GM19438 (cell line): ENCODE measurements around the gene FAM13A.
A peak's percentile ranks its signal among the peaks of the same experiment; 100 is the strongest.

Experiments used
- ATAC-seq: cut with Tn5 transposase; IDR thresholded peaks from one replicate; pipeline ENCODE4 v1.9.1; 2021; ENCODE audit warnings: low read depth; ENCODE audit not compliant: unreplicated experiment

The FAM13A gene

GRCh38 chr4:88796545-88796944 is 260.4 kb downstream of the FAM13A start:
- ATAC-seq: no peak

GRCh38 chr4:88794952-88795351 is 262.0 kb downstream of the FAM13A start:
- no peak for ATAC-seq

- ATAC-seq: no peak
Observed at GRCh38 chr4:88794087-88794690, 262.8 kb downstream of the FAM13A start.

- ATAC-seq: peak; percentile 61
Observed at GRCh38 chr4:88793475-88793874, 263.5 kb downstream of the FAM13A start.

GRCh38 chr4:88792821-88793220 is 264.2 kb downstream of the FAM13A start:
- ATAC-seq: no peak

GRCh38 chr4:88792268-88792781 is 264.7 kb downstream of the FAM13A start:
- peak; percentile 75 for ATAC-seq

GRCh38 chr4:88791274-88791673 is 265.7 kb downstream of the FAM13A start:
- ATAC-seq: no peak

GRCh38 chr4:88788895-88789294 is 268.1 kb downstream of the FAM13A start:
- no peak for ATAC-seq

- no peak for ATAC-seq
Observed at GRCh38 chr4:88788424-88788823, 268.6 kb downstream of the FAM13A start.

- ATAC-seq: no peak
Observed at GRCh38 chr4:88786011-88786410, 271.0 kb downstream of the FAM13A start.

- no peak for ATAC-seq
Observed at GRCh38 chr4:88780389-88780788, 276.6 kb downstream of the FAM13A start.

GRCh38 chr4:88779431-88779830 is 277.6 kb downstream of the FAM13A start:
- ATAC-seq: no peak

- no peak for ATAC-seq
Observed at GRCh38 chr4:88775529-88775928, 281.5 kb downstream of the FAM13A start.

GRCh38 chr4:88775026-88775425 is 282.0 kb downstream of the FAM13A start:
- ATAC-seq: no peak

GRCh38 chr4:88771883-88772450 is 285.0 kb downstream of the FAM13A start:
- ATAC-seq: no peak

- ATAC-seq: no peak
Observed at GRCh38 chr4:88765729-88766128, 291.3 kb downstream of the FAM13A start.

GRCh38 chr4:88763075-88763474 is 293.9 kb downstream of the FAM13A start:
- no peak for ATAC-seq

GRCh38 chr4:88761861-88762523 is 295.0 kb downstream of the FAM13A start:
- no peak for ATAC-seq

- no peak for ATAC-seq
Observed at GRCh38 chr4:88761342-88761741, 295.6 kb downstream of the FAM13A start.

GRCh38 chr4:88759895-88760290 is 297.1 kb downstream of the FAM13A start:
- no peak for ATAC-seq

- ATAC-seq: no peak
Observed at GRCh38 chr4:88759039-88759894, 297.7 kb downstream of the FAM13A start.
